GM12891 (cell line): ENCODE results near the gene FBXL12. TPM values are rescaled to one million over a fixed set of nuclear protein-coding genes. Genes with fewer than 3 reads are reported as not detected.

Experiments used
- DNase-seq: peaks from one replicate; pipeline ENCODE4 v3.0.0; 2011; ENCODE audit warnings: low spot score; ENCODE audit not compliant: insufficient read length
- FAIRE-seq: peaks from 2 replicates; lab custom pipeline; 2011; peaks lifted over from hg19 to GRCh38; lab: Jason Lieb, UNC
- PAX5 ChIP-seq: IDR thresholded peaks from 2 replicates; pipeline ENCODE4 v1.6.1; 2011; ENCODE audit warnings: low read length, moderate library complexity, mild to moderate bottlenecking; ENCODE audit not compliant: insufficient read depth, severe bottlenecking
- POLR2A ChIP-seq: IDR thresholded peaks from 2 replicates; pipeline ENCODE4 v1.6.1; 2011; ENCODE audit warnings: low read depth, low read length, control low read depth
- POLR2AphosphoS5 ChIP-seq: IDR thresholded peaks from 2 replicates; pipeline ENCODE4 v1.6.1; 2011; ENCODE audit warnings: low read depth, low read length, control low read depth
- POU2F2 ChIP-seq: IDR thresholded peaks from 2 replicates; pipeline ENCODE4 v1.6.1; 2011; ENCODE audit warnings: low read depth, mild to moderate bottlenecking, control low read depth, low read length, moderate library complexity
- SPI1 ChIP-seq: IDR thresholded peaks from 2 replicates; pipeline ENCODE4 v1.6.1; 2011; ENCODE audit warnings: low read depth, low read length, control low read depth
- TAF1 ChIP-seq: IDR thresholded peaks from 2 replicates; pipeline ENCODE4 v1.6.1; 2011; ENCODE audit warnings: low read depth, low read length, control low read depth
- polyA plus RNA-seq: library from polyadenylated mRNA; unstranded; fragments of >200 nt; gene quantifications from one replicate; pipeline ENCODE4 v1.2.1, GENCODE V29; 2012; ENCODE audit warnings: low read depth, missing spikeins, inconsistent platforms; ENCODE audit not compliant: missing spikeins

The FBXL12 gene
- polyA plus RNA-seq: 16.8 TPM

- FAIRE-seq (peak; percentile 99), DNase-seq (peak; percentile 88)
- TF ChIP-seq POLR2A: peak; percentile 91
- no peak for TF ChIP-seq POU2F2
- peak; percentile 66 for TF ChIP-seq SPI1
- TF ChIP-seq PAX5: no peak
- peak; percentile 69 for TF ChIP-seq TAF1
- TF ChIP-seq POLR2AphosphoS5: peak; percentile 92
These were observed at the start of gene FBXL12 for GRCh38 chr19:9818734-9819595. Gene FBXL12, minus strand, starts transcription at chr19:9819079. Its CDS starts 266 bp downstream, at chr19:9818813.

GRCh38 chr19:9865732-9866501 lies 47.0 kb upstream of the FBXL12 start:
- no peak for DNase-seq
- TF ChIP-seq POLR2AphosphoS5: no peak
- no peak for TF ChIP-seq POLR2A
- peak; percentile 44; the same call in 1 of the 2 replicates for TF ChIP-seq SPI1
- no peak for FAIRE-seq

GRCh38 chr19:9863759-9864158 lies 44.9 kb upstream of the FBXL12 start:
- FAIRE-seq: no peak
- TF ChIP-seq PAX5 (no peak), POLR2AphosphoS5 (no peak), POLR2A (no peak), TAF1 (no peak), POU2F2 (no peak), SPI1 (no peak)
- DNase-seq: no peak

- no peak for DNase-seq
- no peak for FAIRE-seq
- TF ChIP-seq POLR2AphosphoS5 (no peak), POLR2A (no peak), PAX5 (no peak), TAF1 (no peak), SPI1 (no peak), POU2F2 (no peak)
These were observed 44.1 kb upstream of the FBXL12 start for GRCh38 chr19:9862938-9863337.

- TF ChIP-seq POLR2A (no peak), SPI1 (no peak), TAF1 (no peak), POLR2AphosphoS5 (no peak), PAX5 (no peak), POU2F2 (no peak)
- FAIRE-seq (no peak), DNase-seq (no peak)
These were observed 42.6 kb upstream of the FBXL12 start for GRCh38 chr19:9861503-9861902.

- DNase-seq (no peak), FAIRE-seq (no peak)
- TF ChIP-seq TAF1 (no peak), POU2F2 (no peak), PAX5 (no peak), SPI1 (no peak), POLR2A (no peak), POLR2AphosphoS5 (no peak)
These were observed 41.5 kb upstream of the FBXL12 start for GRCh38 chr19:9860407-9860806.

- DNase-seq (no peak), FAIRE-seq (peak; percentile 67)
- TF ChIP-seq SPI1: no peak
- TF ChIP-seq POLR2AphosphoS5: no peak
- TF ChIP-seq TAF1: no peak
- no peak for TF ChIP-seq PAX5
- TF ChIP-seq POU2F2: no peak
These were observed 39.9 kb upstream of the FBXL12 start for GRCh38 chr19:9858766-9859165.

GRCh38 chr19:9857920-9858746 lies 39.3 kb upstream of the FBXL12 start:
- FAIRE-seq: peak; percentile 60
- TF ChIP-seq SPI1: peak; percentile 70
- TF ChIP-seq POLR2A: no peak
- no peak for TF ChIP-seq POLR2AphosphoS5
- peak; percentile 60 for DNase-seq
